AG10803 (cell line): ENCODE results near the gene ZNF148.
A peak's percentile ranks its signal among the peaks of the same experiment; 100 is the strongest.

Experiments
- DNase-seq: peaks from one replicate; pipeline ENCODE4 v3.0.0; 2010; ENCODE audit warnings: low read depth
- H3K4me3 ChIP-seq: 2 replicates; pipeline ENCODE4 v1.5.1; 2011; ENCODE audit warnings: mild to moderate bottlenecking, low read length, control low read depth
- TF ChIP-seq, protein P1 (sequence below): conservative IDR thresholded peaks from 2 replicates; pipeline ENCODE4 v1.5.1; 2011; ENCODE audit warnings: mild to moderate bottlenecking, low read length, control low read depth, inconsistent platforms

Gene ZNF148

DNA sequence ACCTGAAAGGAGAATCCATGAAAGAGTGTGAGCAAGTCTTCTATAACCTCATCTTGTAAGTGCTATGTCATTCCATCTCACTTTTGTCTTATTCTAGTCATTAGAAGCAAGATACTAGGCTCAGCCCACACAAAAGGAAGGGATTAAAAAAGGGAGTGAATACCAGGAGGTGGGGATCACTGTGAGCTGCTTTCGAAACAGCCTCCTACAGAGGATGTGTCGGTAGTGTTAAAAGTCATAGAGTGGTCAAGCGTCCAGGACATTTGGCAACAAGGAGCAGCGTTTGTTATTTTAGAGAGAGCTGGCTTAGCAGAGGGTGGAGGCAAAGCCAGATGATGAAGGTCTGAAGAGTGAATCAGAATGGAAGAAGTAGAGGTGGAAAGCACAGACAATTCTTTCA, 11.7 kb upstream of the ZNF148 start:
- peak; percentile 69 for DNase-seq
- no peak overlapping the region for H3K4me3 ChIP-seq
- TF ChIP-seq, protein P1, sequence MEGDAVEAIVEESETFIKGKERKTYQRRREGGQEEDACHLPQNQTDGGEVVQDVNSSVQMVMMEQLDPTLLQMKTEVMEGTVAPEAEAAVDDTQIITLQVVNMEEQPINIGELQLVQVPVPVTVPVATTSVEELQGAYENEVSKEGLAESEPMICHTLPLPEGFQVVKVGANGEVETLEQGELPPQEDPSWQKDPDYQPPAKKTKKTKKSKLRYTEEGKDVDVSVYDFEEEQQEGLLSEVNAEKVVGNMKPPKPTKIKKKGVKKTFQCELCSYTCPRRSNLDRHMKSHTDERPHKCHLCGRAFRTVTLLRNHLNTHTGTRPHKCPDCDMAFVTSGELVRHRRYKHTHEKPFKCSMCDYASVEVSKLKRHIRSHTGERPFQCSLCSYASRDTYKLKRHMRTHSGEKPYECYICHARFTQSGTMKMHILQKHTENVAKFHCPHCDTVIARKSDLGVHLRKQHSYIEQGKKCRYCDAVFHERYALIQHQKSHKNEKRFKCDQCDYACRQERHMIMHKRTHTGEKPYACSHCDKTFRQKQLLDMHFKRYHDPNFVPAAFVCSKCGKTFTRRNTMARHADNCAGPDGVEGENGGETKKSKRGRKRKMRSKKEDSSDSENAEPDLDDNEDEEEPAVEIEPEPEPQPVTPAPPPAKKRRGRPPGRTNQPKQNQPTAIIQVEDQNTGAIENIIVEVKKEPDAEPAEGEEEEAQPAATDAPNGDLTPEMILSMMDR: no peak

- no peak overlapping the region for H3K4me3 ChIP-seq
- TF ChIP-seq, protein P1: no peak
- DNase-seq: no peak
Observed at GRCh38 chr3:125383744-125384143, 8.6 kb upstream of the ZNF148 start.

- no peak for DNase-seq
- TF ChIP-seq, protein P1: no peak
- no peak overlapping the region for H3K4me3 ChIP-seq
Observed at GRCh38 chr3:125382298-125382697, 7.2 kb upstream of the ZNF148 start.

- DNase-seq: peak; percentile 76
- TF ChIP-seq, protein P1: no peak
- H3K4me3 ChIP-seq: no peak overlapping the region
Observed at GRCh38 chr3:125381743-125382142, 6.6 kb upstream of the ZNF148 start.

GRCh38 chr3:125381314-125381713, 6.2 kb upstream of the ZNF148 start:
- DNase-seq: peak; percentile 88
- TF ChIP-seq, protein P1: no peak
- H3K4me3 ChIP-seq: no peak overlapping the region

DNA sequence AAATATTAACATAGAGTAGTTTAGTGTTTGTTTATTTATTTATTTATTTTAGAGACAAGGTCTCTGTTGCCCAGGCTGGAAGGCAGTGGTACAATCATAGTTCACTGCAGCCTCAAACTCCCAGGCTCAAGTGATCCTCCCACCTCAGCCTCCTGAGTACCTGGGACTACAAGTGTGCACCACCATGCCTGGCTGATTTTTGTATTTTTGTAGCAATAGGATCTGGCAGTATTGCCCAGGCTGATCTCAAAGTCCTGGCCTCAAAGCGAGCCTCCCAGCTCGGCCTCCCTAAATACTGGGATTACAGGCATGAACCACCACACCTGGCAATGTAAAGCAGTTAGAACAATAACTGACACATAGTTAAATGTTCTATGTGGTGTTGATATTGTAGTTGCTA, 4.4 kb upstream of the ZNF148 start:
- TF ChIP-seq, protein P1: no peak
- H3K4me3 ChIP-seq: no peak overlapping the region
- DNase-seq: no peak

DNA sequence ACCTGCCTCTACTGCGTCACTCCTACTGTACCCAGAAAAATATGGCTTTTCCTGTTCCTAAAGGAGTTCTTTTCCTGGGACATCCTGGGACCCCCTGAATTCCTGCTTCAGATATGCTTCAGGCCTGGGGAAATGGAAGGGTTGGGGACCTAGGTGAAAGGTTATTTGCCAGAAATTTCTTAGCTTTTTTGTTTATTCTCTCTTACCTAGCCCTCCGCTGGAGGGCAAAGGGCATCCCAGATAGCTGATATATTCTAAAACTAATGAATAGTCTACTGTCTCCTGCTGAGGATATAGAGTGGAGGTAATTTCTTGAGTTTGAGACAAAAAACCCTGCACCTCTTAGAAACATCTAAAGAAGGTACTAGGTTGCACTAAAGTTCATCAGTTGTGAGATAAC, 3.6 kb upstream of the ZNF148 start:
- TF ChIP-seq, protein P1: no peak
- no peak for DNase-seq
- no peak overlapping the region for H3K4me3 ChIP-seq
